Measurements from ENCODE around the gene TGFB2.

The TGFB2 gene

DNA sequence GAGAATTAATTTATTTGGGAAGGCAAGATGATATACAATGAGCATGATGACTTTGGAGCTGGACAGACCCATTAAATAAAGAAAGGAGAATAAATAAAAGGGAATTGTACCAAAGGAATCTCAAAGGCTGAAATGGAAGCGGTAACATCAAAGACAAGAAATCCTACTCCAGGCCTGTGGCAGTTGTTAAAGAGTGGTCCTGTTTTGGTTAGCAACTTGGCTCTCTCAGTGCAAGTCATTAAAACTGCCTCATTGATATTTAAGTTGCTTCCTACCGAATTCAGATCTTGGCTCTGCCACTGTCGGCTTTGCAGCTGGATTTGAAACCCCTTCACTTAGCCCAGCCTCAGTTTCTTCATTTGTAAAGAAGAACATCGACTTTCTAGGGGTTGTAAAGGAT is 10.1 kb downstream of the TGFB2 start:
- no peak for DNase-seq (ENCODE audit: low read depth)
- H3K4me3 ChIP-seq (ENCODE audit: low read depth, low read length) = no peak overlapping the region

- H3K4me3 ChIP-seq (ENCODE audit: low read depth, low read length) = no peak overlapping the region
- DNase-seq (ENCODE audit: low read depth) = no peak
Measured at GRCh38 chr1:218357211-218357892, 12.2 kb downstream of the TGFB2 start.

- no peak overlapping the region for H3K4me3 ChIP-seq (ENCODE audit: low read depth, low read length)
- DNase-seq (ENCODE audit: low read depth) = no peak
Measured at GRCh38 chr1:218357893-218358232, 12.7 kb downstream of the TGFB2 start.

DNA sequence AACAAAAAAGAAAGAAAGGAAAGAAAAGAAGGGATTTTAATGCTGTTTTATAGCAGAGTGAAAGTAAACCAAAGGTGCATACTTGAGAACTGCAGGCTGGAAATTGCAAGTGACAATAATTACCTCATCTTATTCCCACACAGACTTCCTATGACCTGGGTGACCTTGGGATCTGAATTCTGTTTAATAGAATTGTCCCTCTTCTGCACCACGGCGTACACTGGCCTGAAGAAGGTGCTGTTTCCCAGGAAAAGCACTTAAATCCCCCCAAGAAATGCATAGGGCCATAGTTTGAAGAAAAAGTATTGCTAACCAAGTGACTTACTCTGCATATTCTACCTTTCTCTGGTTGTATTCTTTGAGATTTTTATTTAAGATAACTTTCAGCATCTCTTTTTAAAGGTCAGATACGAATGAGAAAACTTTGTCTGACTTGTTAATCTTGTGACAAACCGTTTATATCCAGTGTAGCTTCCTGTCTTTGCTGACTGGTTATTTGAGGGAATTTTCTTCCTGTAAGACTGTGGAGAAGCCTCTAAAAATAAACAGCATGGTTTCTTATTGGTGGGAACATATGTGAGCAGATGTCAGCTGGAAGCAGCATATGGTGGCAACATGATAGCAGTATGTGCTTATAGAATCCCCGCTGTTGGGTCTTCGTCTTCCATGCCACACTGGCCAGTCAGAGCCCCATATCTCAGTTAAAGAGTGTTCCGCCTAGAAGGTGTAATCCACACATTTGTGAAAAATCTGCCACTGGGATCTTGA is 16.3 kb downstream of the TGFB2 start:
- H3K4me3 ChIP-seq (ENCODE audit: low read depth, low read length) = no peak overlapping the region
- no peak for DNase-seq (ENCODE audit: low read depth)

GRCh38 chr1:218362418-218363076 is 17.4 kb downstream of the TGFB2 start:
- DNase-seq (ENCODE audit: low read depth) = no peak
- H3K4me3 ChIP-seq (ENCODE audit: low read depth, low read length) = no peak overlapping the region

GRCh38 chr1:218363141-218363540 is 18.0 kb downstream of the TGFB2 start:
- DNase-seq (ENCODE audit: low read depth) = no peak
- no peak overlapping the region for H3K4me3 ChIP-seq (ENCODE audit: low read depth, low read length)

- H3K4me3 ChIP-seq (ENCODE audit: low read depth, low read length) = no peak overlapping the region
- DNase-seq (ENCODE audit: low read depth) = no peak
Measured at GRCh38 chr1:218364028-218364710, 19.0 kb downstream of the TGFB2 start.

GRCh38 chr1:218365226-218365999 is 20.3 kb downstream of the TGFB2 start:
- H3K4me3 ChIP-seq (ENCODE audit: low read depth, low read length) = no peak overlapping the region
- DNase-seq (ENCODE audit: low read depth) = no peak

DNA sequence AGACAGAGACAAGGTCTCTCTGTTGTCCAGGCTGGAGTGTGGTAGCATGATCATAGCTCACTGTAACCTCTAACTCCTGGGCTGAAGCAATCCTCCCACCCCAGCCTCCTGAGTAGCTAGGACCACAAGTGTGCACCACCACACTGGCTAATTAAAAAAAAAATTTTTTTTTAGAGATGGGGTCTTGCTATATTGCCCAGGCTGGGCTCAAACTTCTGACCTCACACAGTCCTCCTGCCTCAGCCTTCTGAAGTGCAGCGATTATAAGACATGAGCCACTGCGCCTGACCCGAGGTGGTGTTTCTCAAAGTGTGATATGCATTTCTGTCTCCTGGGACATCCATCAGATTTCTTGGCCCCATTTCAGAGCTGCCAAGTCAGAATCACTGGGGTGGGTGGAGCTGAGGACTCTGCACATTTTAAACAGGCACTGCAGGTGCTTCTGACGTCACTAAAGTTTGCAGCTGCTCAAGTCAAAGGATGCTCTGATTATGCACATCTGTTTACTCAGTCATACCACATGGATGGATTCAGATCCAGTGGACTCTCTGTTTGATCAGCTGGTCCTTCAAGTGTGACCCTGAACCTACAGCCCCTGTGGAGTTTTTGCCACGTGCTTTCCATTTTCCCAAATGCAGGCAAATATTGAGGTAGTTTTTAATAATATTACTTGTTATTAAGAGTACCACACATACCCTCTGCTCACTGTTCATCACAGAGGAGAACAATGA is 21.4 kb downstream of the TGFB2 start:
- no peak for DNase-seq (ENCODE audit: low read depth)
- no peak overlapping the region for H3K4me3 ChIP-seq (ENCODE audit: low read depth, low read length)

DNA sequence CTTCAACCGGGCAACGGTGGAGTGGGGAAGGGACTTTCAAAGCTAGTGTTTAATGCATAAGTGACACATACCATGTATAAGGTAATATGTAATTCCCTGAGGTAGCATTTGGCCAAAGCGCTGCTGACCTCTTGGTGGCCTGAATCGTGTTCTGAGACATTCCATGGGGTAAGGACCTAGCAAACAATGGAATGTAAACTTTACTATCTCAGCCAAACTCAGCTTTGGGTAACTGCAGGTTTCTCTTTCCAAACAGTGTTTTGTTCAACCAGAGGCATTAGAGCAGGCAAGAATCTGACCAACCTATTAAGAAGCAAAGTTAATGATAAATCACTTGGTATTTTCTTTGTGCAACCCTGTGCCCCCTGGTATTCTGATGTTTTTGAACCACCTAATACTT is 22.0 kb downstream of the TGFB2 start:
- no peak for DNase-seq (ENCODE audit: low read depth)
- no peak overlapping the region for H3K4me3 ChIP-seq (ENCODE audit: low read depth, low read length)

DNA sequence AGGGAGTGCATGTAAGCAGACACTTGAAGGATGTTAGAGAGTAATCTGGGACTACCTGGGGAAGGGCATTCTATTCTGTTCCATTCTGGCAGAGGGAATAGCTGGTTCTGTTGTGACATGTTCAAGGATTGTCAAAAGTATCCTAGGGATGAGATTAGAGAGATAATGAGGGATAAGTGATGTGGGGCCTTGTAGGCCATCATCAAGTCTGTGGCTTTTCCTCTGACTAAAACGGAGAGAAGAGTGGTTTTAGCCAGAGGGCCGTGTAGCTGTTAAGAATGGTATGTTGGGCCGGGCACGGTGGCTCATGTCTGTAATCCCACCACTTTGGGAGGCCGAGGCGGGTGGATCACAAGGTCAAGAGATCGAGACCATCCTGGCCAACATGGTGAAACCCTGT is 23.6 kb downstream of the TGFB2 start:
- no peak overlapping the region for H3K4me3 ChIP-seq (ENCODE audit: low read depth, low read length)
- DNase-seq (ENCODE audit: low read depth) = no peak

GRCh38 chr1:218369688-218370511 is 24.8 kb downstream of the TGFB2 start:
- H3K4me3 ChIP-seq (ENCODE audit: low read depth, low read length) = no peak overlapping the region

DNA sequence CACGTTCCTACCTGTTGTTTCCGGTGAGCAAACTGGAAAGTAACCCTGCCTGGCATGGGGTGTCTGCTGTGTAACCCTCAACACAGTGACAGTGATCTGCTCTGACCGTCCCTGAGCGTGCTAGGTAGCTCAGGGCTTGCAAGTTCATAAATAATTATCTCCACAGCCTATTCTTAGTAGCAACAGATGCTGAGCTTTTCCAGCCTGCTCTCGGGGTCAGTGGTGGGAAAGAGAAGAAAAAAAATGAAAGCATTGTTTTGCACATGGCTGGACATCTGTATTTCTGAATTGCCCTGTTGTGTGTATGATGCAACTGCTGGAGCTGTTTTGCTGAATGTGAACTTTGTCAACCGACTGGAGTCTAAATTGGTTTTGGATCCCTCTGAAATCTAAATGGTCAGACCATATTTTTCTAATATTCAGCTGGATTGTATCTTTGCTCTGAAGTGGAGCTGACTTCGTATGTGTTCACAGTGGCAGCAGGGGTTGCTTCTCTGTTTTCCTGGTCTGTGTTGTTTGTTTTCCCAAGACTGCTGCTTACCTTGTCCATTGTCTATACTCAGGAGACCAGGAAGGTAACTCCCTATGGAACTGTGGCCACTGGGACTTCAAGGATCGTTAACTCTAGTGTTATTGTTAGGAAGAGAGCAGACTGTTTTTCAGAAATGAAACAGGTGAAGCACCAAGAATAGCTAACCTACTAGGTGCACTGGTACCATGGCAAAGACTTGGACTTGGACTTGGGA is 27.0 kb downstream of the TGFB2 start:
- no peak for DNase-seq (ENCODE audit: low read depth)
- no peak overlapping the region for H3K4me3 ChIP-seq (ENCODE audit: low read depth, low read length)

More at GRCh38 chr1:218369688-218370511, 24.8 kb downstream of the TGFB2 start:
- no peak for DNase-seq (ENCODE audit: low read depth)

DNA sequence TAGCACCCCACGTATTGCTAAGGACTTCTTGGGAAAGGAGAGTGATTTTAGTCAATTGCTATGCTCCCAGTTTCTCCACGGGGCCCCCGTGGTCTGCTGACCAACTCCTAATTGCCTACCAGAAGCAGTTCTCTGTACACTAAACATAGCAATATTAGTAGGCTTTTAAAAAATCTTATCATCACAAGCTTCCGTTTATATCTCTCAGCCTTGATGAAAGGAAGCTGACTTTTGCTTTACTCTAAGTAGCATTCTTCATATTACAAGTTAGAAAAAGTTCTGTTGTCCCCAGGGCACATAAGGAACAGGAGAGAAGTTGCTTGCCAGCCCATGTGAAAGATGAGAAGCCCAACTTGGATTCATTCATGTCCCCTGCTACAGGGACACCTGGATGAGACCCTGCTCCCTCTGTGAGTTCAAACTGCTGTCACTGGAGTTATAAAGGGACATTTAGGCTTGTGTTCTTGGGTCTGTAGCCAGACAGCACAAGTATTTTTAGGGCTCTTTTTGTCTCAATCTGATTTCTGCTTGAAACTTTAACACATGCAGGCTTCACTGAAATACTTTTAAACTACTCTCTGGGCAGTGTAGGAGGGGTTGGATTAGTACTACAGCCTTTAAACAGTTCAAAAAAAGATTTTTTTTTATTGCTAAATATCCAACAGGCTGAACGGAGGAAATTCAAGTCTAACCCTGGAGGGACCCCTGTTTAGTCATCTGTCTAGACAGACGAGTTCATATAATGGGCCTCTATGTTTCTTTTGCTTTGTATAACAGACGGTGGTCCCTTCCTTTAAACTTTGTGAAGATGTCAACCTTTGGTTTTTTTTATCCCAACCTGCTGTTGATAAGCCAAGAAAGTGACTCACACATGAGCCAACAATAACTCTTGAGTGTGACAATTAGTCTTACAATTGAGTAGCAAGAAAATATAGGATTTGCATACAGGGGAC is 29.5 kb downstream of the TGFB2 start:
- no peak for DNase-seq (ENCODE audit: low read depth)
- H3K4me3 ChIP-seq (ENCODE audit: low read depth, low read length) = no peak overlapping the region

DNA sequence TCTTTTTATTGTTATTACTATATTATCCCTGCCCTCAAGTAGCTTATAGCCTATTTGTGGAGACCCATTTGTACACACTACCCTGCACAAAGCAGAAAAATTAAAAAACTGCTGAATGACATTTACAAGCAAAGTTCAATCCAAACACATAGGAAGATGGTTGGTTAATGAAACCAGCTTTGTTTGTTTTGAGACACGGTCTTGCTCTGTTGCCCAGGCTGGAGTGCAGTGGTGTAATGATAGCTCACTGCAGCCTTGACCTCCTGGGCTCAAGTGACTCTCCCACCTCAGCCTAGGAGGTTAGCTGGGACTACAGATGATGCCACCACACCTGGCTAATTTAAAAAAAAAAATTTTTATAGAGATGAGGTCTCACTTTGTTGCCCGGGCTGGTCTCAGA is 31.6 kb downstream of the TGFB2 start:
- no peak for DNase-seq (ENCODE audit: low read depth)
- H3K4me3 ChIP-seq (ENCODE audit: low read depth, low read length) = no peak overlapping the region

- DNase-seq (ENCODE audit: low read depth) = peak; percentile 95
- H3K4me3 ChIP-seq (ENCODE audit: low read depth, low read length) = no peak overlapping the region
Measured at GRCh38 chr1:218377143-218377660, 32.1 kb downstream of the TGFB2 start.

All from skeletal muscle cell (primary cell).